SKM-1 (cell line): Measurements from ENCODE around the gene PIP4P1.
"Not testable (repeated sequence)": the region's sequence is repeated elsewhere in the genome, so short reads cannot be mapped to it uniquely, and the experiment has no call there.

Experiments used
- DNase-seq: peaks from one replicate; lab custom pipeline; 2025; ENCODE audit not compliant: unreplicated experiment; lab: John Stamatoyannopoulos, UW

The PIP4P1 gene

DNA sequence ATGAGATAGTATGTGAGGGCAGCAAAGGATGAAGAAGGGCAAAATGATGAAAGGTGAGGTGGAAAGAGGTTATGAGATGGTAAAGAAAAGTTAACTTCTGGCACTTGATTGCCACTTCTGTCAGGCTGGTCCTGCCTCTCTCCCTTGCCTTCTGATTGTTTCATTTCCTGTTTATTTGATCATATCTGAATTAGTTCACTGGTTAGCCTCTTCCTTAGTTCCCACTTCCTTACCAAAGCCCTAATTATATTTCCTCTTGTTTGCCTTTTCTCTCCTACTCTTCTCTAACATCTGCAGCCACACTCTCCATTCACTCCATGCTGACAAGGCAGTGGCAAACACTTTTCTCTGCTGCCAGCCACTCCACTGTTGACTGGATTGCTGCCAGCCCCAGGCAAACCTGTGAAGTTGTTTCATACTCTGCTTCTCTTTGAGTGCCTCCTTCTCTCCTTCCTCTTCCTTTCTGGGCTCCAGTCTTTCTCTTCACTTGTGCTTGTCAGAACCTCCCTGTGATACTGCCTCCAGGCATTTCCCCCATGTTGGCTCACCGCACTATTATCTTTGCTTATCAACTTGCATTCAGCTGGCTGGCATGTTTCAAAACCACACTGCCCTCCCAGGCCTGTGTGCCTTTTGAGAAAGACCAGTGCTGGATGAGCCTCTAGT is 16.1 kb upstream of the PIP4P1 start:
- DNase-seq: no peak

DNA sequence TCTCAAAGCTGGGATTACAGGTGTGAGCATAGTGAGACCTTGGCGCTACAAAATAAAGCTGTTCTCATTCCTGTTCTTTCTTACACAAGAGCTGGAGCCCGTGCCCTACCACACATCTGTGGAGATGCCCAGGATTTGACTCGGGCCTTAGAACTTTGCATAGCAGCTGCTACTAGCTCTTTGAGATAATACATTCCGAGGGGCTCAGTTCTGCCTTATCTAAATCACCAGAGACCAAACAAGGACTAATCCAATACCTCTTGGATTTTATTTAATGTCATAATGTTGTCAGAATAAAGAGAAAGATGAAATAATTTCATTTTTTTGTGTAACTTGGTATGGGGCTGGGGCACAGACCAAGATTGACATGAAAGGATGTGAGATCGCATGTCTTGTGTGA is 15.5 kb upstream of the PIP4P1 start:
- no peak for DNase-seq

DNA sequence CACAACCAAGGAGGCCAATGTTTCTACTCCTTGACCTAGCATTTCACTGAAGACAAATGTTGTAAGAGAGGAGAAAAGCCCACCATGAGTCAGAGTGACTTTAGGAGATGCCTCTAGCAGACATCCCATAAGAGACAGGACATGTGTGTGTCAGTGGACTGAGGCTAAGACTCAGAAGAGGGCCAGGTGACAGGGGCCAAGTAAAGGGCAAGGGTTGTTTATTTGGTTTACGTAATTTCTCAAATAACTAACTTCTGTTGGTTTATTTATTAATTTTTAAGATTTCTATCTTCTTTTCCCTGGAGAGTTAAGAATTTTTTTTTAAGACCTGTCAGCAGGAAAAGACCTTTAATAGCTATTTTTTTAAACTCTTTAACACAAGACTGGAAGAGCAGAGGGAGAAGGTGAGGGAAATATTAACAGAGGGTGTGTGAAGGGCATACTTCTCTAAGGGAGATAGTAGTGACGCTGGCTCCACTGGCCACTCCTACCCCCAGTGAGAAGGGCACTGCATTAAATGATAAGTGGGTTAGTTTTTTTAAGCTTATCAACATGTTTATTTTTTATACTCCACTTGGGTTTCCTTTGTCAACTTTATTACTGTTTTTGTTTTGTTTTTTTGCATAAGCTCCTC is 11.4 kb upstream of the PIP4P1 start:
- DNase-seq: no peak

DNA sequence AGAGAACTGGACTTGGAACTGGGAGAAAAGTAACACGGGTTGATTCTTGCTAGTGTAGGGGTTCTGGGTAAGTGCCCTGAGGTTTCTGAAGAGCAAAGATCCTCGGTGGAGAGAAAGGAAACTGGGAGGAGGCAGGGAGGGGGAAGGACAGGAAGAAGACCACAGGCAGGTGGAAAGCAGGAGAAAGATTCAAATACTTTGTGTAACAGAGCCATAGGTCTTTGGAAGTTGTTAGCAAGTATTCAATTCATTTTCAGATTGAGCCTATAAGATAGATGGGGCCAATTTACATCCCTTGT is 9.3 kb upstream of the PIP4P1 start:
- DNase-seq: no peak

DNA sequence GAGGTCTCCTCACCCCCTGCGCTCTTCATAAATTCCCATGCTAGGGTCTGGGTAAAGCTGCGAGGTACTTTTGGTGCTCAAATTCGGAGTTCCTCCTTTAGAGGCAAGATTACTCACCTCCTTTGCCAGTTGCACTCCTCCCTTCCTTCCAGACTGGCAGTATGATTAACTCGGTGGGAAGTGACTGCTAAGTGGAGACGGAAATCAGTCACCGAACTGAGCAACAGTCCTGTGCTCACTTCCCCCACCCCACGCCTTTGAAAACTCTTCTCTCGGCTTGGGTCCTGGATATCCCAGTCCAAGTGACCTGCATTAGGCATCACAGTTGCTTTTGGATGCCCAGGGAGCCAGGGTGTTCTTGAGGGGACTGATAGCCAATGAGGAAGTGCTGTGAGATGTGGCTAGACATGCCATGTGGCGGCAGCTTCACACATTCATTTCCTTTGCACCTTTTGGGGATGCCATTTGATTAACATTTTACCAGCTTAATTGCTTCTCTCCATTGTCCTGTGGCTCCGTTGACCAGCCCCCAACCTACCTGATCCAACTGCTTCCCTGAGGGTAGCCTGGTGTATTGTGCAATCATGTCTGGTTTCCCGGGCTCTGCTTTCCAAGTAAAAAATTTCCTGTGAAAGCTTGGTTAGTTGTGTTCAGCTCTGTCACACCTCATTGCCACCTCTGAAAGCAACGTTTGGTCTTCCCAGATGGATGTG is 8.8 kb upstream of the PIP4P1 start:
- peak; percentile 58 for DNase-seq

DNA sequence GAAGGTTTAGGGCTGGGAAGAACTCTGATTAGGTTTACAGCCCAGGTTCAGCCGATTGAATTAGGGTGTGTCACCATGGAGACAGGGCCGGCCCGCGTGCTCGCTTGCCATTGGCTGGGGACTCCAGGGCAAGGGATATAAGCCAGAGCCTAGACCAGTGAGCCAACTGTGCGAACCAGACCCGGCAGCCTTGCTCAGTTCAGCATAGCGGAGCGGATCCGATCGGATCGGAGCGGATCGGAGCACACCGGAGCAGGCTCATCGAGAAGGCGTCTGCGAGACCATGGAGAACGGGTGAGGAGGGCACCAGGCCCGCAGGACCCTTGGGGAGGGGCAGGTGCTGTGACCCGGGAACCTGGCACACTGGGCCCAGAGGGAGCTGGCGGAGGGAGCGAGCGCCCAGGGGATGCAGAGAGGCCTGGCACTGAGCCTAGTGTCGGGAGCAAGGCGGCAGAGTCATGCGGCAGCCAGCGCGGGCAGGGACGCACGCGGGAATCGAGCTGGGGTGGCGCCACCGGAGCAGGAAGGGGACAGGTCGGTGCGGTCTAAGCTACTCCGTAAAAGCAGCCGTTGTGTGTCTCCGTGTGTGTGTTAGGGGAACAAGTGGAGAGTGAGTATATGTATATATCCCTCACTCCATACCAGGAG is 8.1 kb upstream of the PIP4P1 start, which contains the start of gene PNP:
TSS of gene PNP (plus strand) at position 165 of the 648 bp plus-strand sequence. CDS start at position 284, 119 bp downstream.
- DNase-seq: peak; percentile 47

DNA sequence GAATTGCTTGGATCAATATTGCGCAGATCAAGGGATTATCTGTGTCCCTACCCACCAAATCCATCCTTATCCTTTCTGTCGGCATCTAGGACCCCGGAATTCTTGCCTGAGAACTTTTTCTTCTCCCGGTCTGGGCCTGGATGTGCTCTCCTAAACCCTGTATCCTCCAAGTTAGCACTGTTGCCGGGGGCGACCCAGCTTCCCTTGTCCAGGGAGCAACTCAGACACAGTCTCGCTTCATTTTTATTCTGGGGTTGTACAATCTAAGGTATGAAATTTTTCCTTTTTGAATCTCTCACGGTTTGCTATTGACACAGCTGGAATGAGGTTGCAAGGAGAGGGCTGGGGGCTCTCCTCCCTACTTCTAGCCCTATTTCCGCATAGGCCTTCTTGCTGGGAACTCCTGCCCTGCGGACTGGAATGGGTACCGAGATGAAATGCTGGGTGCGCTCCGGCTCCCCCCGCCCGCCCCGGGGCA is 7.6 kb upstream of the PIP4P1 start:
- DNase-seq: no peak

DNA sequence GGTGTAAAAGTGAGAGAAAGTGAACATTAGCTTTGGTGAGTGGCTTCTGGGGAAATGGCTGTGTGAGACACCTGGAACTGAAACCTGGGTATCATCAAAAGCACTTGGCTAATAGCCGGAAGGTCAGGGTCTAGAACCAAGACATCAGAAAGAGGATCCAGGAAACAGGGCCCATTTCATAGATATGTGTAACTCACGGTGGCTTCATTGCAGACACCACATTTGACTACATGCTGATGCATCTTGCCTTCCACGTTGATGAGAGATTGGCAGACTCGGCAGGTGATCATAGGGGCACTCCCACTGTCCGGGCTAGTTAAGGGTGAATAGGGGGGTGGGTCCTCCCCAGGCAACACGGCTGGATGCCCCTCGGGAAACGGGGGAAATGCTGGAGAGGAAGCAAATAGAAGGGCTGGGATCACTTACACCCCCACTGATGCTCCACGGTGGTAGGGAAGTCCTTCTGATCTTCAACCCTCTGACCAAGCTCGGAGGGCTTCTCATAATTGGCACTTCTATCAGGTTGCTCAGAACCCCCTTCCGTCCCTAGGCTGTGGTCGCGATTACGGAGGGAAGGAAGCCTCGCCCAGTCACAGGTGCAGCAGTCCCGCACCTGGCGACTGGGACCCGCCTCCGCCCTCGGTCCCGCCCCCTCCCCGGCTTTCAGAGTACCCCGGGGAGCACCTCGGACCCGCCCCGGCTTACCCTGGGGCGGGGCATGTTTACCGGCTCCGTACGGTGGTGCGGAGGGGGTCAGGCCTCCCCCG is 593 bp downstream of the PIP4P1 start:
- DNase-seq: no peak

DNA sequence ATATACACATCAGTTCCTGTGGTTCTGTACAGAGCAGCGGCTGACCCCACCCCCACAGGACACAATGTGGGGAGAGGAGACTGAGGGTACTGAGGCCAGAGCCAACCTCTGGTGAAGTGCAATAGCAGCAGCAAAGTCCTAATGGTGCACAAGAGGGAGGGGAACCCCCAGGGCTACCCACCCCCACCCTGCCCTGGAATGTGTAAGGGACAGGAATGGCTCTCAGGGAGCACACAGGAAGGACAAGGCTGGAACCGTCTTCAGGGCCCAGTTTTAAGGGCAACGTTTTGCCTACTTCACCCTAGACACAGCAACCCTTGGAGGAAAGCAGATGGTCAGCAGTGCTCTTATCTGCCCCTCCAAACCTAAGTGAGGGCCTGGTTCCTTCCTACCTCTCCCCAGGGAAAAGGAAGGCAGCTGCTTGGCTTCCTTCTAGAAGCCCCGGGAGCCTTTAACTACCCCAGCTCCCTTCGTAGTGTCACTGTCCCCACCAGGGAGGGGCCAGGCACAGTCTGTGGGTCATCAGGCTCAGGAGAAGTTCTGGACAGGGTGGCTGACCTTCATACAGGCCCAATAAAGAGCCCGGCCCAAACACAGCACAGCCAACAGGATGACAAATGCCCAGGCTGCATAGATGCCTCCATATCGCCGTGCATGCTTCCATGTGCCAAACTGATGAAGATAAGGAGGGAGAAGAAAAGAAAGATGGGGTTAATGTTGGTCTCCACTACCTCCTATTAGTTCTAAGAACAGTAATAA is 3.0 kb downstream of the PIP4P1 start:
- DNase-seq: no peak

DNA sequence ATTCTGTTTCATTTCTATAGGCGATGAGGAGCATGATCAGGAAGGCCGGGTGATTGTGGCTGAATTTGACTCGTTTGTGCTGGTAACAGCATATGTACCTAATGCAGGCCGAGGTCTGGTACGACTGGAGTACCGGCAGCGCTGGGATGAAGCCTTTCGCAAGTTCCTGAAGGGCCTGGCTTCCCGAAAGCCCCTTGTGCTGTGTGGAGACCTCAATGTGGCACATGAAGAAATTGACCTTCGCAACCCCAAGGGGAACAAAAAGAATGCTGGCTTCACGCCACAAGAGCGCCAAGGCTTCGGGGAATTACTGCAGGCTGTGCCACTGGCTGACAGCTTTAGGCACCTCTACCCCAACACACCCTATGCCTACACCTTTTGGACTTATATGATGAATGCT is 4.3 kb downstream of the PIP4P1 start:
- DNase-seq: no peak

DNA sequence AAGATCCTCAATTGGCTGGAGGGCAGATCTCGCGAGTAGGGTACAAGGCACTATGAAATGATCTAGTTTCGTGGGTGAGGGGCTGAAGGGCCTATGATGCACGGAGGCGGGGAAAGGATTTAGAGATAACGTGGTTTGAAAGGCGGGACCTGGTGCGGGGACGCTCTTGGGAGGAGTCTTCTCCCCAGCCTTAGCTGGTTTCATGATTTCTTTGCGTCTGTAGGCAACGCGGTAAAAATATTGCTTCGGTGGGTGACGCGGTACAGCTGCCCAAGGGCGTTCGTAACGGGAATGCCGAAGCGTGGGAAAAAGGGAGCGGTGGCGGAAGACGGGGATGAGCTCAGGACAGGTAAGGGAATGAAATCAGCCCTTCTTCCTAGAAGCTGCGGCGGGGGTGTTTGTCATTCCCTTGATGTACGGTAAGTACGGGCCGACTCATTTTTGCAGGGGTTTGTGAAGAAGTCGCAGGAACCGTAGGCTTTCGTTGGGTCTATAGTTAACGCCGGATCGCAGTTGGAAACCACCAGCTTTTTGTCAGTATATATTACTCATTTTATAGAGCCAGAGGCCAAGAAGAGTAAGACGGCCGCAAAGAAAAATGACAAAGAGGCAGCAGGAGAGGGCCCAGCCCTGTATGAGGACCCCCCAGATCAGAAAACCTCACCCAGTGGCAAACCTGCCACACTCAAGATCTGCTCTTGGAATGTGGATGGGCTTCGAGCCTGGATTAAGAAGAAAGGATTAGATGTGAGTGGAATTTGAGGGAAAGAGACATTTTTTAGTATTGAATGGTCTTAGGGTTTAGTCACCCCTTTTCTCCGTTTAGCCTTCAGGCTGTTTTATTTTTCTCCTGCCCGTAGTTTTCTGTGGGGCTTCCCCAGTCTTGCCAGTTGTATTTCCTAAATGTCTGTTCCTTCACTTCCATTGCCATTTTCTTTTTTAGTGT is 5.6 kb downstream of the PIP4P1 start:
- DNase-seq: no peak

DNA sequence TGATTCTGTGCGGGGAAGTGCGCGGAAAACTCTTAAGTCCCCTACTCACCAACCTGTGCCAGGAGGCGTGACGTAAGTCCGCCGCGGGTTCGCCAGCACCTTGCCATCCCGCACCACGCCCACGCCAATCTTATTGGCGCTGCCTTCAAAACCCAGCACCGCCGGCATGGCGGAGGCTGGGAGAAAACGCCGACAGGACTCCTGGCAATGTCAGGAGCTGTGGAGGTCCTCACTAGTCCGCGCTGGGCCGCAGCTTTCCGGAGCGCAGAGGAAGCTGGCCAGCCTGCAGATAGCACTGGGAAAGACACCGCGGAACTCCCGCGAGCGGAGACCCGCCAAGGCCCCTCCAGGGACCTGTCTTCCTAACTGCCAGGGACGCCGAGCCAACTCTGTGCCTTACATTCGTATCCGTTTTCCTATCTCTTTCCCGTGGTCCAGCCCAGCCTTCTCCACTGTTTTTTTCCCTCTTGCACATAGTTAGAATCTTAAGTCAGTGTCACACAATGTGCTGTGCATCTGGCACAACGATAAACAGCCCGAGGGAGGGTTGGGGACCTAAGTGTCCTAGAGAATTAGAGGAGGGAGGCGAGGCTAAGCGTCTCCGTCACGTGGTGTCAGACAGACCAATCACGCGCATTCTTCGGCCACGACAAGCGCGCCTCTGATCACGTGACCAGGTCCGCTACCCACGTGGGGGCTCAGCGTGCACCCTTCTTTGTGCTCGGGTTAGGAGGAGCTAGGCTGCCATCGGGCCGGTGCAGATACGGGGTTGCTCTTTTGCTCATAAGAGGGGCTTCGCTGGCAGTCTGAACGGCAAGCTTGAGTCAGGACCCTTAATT is 6.5 kb downstream of the PIP4P1 start, which contains the start of the genes APEX1 and OSGEP:
TSS of gene APEX1 (plus strand) at position 711 of the 839 bp plus-strand sequence. CDS start 420 bp downstream, outside the sequence.
TSS of gene OSGEP (minus strand) at position 297 of the 839 bp plus-strand sequence. CDS start at position 168, 129 bp downstream.
- DNase-seq: peak; percentile 73

DNA sequence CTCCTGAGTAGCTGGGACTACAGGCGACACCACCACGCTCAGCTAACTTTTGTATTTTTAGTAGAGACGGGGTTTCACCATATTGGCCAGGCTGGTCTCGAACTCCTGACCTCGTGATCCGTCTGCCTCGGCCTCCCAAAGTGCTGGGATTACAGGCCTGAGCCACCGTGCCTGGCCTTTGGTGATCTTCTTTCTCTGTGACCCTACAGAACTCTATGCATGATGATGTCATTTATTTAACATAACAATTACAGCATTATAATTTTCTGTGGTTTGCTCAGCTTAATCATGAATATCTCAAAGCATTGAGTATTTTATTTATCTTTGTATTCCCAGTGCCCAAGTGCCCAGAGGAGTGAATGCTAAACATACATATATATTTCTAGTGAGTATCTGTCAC is 8.4 kb downstream of the PIP4P1 start:
- DNase-seq: not testable (repeated sequence)

DNA sequence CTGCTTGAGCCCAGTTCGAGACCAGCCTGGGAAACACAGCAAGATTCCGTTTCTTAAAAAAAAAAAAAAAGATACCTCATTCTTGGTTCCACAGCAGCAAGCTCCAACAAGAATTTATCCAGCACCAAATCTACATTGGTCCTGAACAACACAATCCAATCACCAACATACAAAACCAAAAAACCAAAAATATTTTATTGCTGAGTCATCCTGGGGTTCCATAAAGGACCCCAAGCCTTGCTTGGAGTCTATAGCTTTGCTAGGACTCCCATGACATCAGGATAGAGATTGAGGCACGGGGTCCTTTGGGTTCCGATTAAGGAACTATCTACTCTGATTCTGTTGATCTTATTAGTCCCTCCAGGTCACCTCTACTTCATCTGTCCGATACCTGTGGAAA is 14.3 kb downstream of the PIP4P1 start:
- no peak for DNase-seq

DNA sequence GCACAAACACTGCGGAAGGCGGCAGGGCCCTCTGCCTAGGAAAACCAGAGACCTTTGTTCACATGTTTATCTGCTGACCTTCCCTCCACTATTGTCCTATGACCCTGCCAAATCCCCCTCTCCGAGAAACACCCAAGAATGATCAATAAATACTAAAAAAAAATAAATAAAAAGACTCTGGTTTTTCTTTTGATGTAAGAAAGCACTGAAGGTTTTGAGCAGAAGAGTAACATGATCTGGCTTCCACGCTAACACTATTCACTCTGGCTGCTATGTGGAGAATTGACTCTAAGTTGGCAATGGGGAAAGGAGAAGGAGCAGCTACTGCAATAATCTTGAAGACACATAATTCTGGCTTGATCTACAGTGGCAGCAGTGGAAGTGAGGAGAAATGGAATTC is 17.6 kb downstream of the PIP4P1 start:
- DNase-seq: not testable (repeated sequence)

DNA sequence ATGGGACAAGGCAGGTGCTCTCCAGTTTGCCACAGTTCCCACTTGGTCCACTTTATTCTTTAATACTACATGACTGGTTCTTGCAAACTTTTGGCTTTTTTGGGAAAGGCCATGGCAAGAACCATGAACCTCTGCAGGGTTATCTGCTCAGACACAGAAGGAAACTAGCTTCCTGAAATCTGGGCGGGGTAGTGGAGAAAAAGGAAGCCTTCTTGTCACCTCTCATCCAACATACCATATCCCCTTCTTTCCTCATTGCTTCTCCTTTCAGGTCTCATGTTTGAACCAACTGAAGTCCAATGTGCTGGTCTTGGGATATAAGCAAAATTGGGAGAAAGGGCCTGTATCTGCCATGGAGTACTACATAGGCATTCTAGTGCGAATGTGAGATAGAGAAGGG is 19.8 kb downstream of the PIP4P1 start:
- no peak for DNase-seq

DNA sequence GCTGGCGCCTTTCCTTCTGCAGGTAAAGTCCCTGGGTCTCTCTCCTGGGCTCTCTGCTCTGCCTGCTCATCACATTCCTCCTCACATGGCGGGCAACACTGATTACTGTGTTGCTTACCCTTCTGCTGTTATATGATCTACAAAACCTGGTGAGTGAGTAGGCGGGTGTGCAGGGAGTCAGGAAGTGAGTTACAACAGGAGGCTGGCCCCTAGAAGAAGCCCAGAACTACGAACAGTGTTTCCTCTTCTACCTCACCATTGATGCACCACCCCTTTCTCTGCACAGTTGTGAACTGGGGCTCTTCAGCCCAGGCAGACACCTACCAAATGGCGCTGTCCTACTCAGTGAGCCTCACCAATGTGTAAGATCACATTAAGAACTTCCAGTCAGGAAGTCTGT is 20.4 kb downstream of the PIP4P1 start:
- no peak for DNase-seq

DNA sequence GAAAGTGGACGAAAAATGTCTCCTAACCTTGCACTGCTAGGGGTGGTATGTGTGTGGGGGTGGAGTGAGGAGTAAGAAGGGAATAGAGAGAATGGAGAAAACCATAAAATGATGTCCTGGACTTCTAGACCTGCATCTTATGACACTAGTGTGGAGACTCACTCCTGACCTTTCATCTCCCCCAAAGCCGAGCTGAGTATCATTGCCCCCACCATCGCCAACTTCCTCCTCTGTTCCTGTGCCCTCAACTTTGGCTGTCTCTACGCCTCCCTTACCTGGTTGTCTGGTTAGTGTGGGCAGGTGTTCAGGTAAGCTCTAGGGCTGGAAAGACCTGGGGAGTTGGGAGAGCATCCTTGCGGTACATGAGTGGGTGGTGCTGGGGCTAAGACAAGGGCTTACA is 20.8 kb downstream of the PIP4P1 start:
- no peak for DNase-seq
